ENCODE results near the gene LRRC75A.
A peak's percentile ranks its signal among the peaks of the same experiment; 100 is the strongest.

The LRRC75A gene

GRCh38 chr17:16516594-16517051, 24.6 kb upstream of the LRRC75A start:
- Histone ChIP-seq H3K79me2 (ENCODE audit: insufficient read depth, low read length) (no peaks in the 10 kb centered on the region), H3K9ac (ENCODE audit: low read depth, low read length, poor library complexity, severe bottlenecking) (no peak overlapping the region), H3K9me2 (replicated peaks; ENCODE audit: low read depth, low read length) (no peaks in the 10 kb centered on the region), H3F3A (ENCODE audit: low read depth) (no peaks in the 10 kb centered on the region), H3K9me3 (ENCODE audit: insufficient read depth, low read depth, low read length) (no peaks in the 10 kb centered on the region), H2AFZ (ENCODE audit: low read length) (no peak overlapping the region), H3K36me3 (ENCODE audit: insufficient read depth, low read length) (no peaks in the 10 kb centered on the region), H4K20me1 (ENCODE audit: insufficient read depth, low read length, poor library complexity, severe bottlenecking) (no peaks in the 10 kb centered on the region), H3K4me2 (ENCODE audit: low read depth, low read length, poor library complexity, severe bottlenecking) (no peak overlapping the region), H3K4me3 (ENCODE audit: low read length, poor library complexity, severe bottlenecking) (no peak overlapping the region), H3K4me1 (ENCODE audit: insufficient read depth, low read length, poor library complexity, severe bottlenecking) (peaks cover 10% of the 10 kb centered on the region), H3K27me3 (ENCODE audit: insufficient read depth, low read length, poor library complexity, severe bottlenecking) (no peaks in the 10 kb centered on the region)
- TF ChIP-seq CTCF (conservative IDR thresholded peaks at IDR 0.05; ENCODE audit: low read length) (no peak), EZH2phosphoT487 (IDR thresholded peaks at IDR 0.05; ENCODE audit: borderline replicate concordance) (no peak)

- no peaks in the 10 kb centered on the region for H3F3A ChIP-seq (ENCODE audit: low read depth)
- TF ChIP-seq CTCF (conservative IDR thresholded peaks at IDR 0.05; ENCODE audit: low read length) (no peak), EZH2phosphoT487 (IDR thresholded peaks at IDR 0.05; ENCODE audit: borderline replicate concordance) (no peak)
- no peaks in the 10 kb centered on the region for H3K79me2 ChIP-seq (ENCODE audit: insufficient read depth, low read length)
- no peak overlapping the region for H3K4me2 ChIP-seq (ENCODE audit: low read depth, low read length, poor library complexity, severe bottlenecking)
- H3K36me3 ChIP-seq (ENCODE audit: insufficient read depth, low read length) = no peaks in the 10 kb centered on the region
- H2AFZ ChIP-seq (ENCODE audit: low read length) = peak overlapping the region; percentile 32; the same call in 1 of the 2 replicates
- H3K4me3 ChIP-seq (ENCODE audit: low read length, poor library complexity, severe bottlenecking) = no peak overlapping the region
- H3K9ac ChIP-seq (ENCODE audit: low read depth, low read length, poor library complexity, severe bottlenecking) = no peak overlapping the region
- H4K20me1 ChIP-seq (ENCODE audit: insufficient read depth, low read length, poor library complexity, severe bottlenecking) = no peaks in the 10 kb centered on the region
- H3K9me3 ChIP-seq (ENCODE audit: insufficient read depth, low read depth, low read length) = no peaks in the 10 kb centered on the region
- H3K9me2 ChIP-seq (replicated peaks; ENCODE audit: low read depth, low read length) = no peaks in the 10 kb centered on the region
- H3K4me1 ChIP-seq (ENCODE audit: insufficient read depth, low read length, poor library complexity, severe bottlenecking) = peaks cover 11% of the 10 kb centered on the region
- H3K27me3 ChIP-seq (ENCODE audit: insufficient read depth, low read length, poor library complexity, severe bottlenecking) = no peaks in the 10 kb centered on the region
These were observed 23.9 kb upstream of the LRRC75A start for GRCh38 chr17:16515933-16516332.

GRCh38 chr17:16513873-16514272, 21.9 kb upstream of the LRRC75A start:
- no peaks in the 10 kb centered on the region for H3K79me2 ChIP-seq (ENCODE audit: insufficient read depth, low read length)
- H3K9me3 ChIP-seq (ENCODE audit: insufficient read depth, low read depth, low read length) = no peaks in the 10 kb centered on the region
- no peak overlapping the region for H3K4me2 ChIP-seq (ENCODE audit: low read depth, low read length, poor library complexity, severe bottlenecking)
- no peak overlapping the region for H3K4me3 ChIP-seq (ENCODE audit: low read length, poor library complexity, severe bottlenecking)
- H3K9me2 ChIP-seq (replicated peaks; ENCODE audit: low read depth, low read length) = no peaks in the 10 kb centered on the region
- TF ChIP-seq EZH2phosphoT487 (IDR thresholded peaks at IDR 0.05; ENCODE audit: borderline replicate concordance) (no peak), CTCF (conservative IDR thresholded peaks at IDR 0.05; ENCODE audit: low read length) (no peak)
- H3K36me3 ChIP-seq (ENCODE audit: insufficient read depth, low read length) = no peaks in the 10 kb centered on the region
- no peaks in the 10 kb centered on the region for H4K20me1 ChIP-seq (ENCODE audit: insufficient read depth, low read length, poor library complexity, severe bottlenecking)
- no peaks in the 10 kb centered on the region for H3F3A ChIP-seq (ENCODE audit: low read depth)
- peaks cover 11% of the 10 kb centered on the region for H3K4me1 ChIP-seq (ENCODE audit: insufficient read depth, low read length, poor library complexity, severe bottlenecking)
- H3K27me3 ChIP-seq (ENCODE audit: insufficient read depth, low read length, poor library complexity, severe bottlenecking) = no peaks in the 10 kb centered on the region
- H3K9ac ChIP-seq (ENCODE audit: low read depth, low read length, poor library complexity, severe bottlenecking) = no peak overlapping the region
- no peak overlapping the region for H2AFZ ChIP-seq (ENCODE audit: low read length)
